ENCODE measurements around the gene GOLPH3.

DNA sequence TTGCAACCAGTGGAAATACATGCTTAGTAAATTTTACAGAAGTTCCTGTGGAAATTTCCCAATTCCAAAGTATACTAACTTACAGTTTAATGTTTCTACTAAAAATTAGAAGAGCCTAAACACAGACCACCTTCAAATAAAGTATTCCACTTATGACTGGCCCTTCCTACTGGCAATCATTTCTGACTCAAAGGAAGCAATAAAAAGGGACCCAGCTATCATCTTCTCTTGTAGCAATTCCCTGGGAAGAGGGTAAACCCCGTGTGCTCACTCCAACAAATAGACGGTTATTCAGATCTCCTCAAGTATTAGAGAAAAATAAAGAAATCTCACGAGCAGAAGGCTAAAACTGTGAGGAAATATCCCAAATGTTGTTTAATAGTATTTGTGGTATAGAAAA is 43.3 kb downstream of the GOLPH3 start:
- TF ChIP-seq RAD21 (conservative IDR thresholded peaks at IDR 0.05) (no peak), SMC3 (conservative IDR thresholded peaks at IDR 0.05; ENCODE audit: poor library complexity) (no peak), POLR2AphosphoS5 (IDR thresholded peaks at IDR 0.05) (no peak)
- TF ChIP-seq, protein P1, sequence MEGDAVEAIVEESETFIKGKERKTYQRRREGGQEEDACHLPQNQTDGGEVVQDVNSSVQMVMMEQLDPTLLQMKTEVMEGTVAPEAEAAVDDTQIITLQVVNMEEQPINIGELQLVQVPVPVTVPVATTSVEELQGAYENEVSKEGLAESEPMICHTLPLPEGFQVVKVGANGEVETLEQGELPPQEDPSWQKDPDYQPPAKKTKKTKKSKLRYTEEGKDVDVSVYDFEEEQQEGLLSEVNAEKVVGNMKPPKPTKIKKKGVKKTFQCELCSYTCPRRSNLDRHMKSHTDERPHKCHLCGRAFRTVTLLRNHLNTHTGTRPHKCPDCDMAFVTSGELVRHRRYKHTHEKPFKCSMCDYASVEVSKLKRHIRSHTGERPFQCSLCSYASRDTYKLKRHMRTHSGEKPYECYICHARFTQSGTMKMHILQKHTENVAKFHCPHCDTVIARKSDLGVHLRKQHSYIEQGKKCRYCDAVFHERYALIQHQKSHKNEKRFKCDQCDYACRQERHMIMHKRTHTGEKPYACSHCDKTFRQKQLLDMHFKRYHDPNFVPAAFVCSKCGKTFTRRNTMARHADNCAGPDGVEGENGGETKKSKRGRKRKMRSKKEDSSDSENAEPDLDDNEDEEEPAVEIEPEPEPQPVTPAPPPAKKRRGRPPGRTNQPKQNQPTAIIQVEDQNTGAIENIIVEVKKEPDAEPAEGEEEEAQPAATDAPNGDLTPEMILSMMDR (IDR thresholded peaks at IDR 0.05; ENCODE audit: poor library complexity, severe bottlenecking), result no peak
- TF ChIP-seq, protein P2, sequence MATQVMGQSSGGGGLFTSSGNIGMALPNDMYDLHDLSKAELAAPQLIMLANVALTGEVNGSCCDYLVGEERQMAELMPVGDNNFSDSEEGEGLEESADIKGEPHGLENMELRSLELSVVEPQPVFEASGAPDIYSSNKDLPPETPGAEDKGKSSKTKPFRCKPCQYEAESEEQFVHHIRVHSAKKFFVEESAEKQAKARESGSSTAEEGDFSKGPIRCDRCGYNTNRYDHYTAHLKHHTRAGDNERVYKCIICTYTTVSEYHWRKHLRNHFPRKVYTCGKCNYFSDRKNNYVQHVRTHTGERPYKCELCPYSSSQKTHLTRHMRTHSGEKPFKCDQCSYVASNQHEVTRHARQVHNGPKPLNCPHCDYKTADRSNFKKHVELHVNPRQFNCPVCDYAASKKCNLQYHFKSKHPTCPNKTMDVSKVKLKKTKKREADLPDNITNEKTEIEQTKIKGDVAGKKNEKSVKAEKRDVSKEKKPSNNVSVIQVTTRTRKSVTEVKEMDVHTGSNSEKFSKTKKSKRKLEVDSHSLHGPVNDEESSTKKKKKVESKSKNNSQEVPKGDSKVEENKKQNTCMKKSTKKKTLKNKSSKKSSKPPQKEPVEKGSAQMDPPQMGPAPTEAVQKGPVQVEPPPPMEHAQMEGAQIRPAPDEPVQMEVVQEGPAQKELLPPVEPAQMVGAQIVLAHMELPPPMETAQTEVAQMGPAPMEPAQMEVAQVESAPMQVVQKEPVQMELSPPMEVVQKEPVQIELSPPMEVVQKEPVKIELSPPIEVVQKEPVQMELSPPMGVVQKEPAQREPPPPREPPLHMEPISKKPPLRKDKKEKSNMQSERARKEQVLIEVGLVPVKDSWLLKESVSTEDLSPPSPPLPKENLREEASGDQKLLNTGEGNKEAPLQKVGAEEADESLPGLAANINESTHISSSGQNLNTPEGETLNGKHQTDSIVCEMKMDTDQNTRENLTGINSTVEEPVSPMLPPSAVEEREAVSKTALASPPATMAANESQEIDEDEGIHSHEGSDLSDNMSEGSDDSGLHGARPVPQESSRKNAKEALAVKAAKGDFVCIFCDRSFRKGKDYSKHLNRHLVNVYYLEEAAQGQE (IDR thresholded peaks at IDR 0.05; ENCODE audit: borderline replicate concordance), result no peak

Measured in neural cell (in vitro differentiated cells).